HG02884 (cell line): ENCODE results near the gene CEP250.
A peak's percentile ranks its signal among the peaks of the same experiment; 100 is the strongest.

Source experiments
- ATAC-seq: cut with Tn5 transposase; IDR thresholded peaks from one replicate; pipeline ENCODE4 v1.9.1; 2021; ENCODE audit warnings: mild to moderate bottlenecking, moderate library complexity; ENCODE audit not compliant: unreplicated experiment

Gene CEP250

DNA sequence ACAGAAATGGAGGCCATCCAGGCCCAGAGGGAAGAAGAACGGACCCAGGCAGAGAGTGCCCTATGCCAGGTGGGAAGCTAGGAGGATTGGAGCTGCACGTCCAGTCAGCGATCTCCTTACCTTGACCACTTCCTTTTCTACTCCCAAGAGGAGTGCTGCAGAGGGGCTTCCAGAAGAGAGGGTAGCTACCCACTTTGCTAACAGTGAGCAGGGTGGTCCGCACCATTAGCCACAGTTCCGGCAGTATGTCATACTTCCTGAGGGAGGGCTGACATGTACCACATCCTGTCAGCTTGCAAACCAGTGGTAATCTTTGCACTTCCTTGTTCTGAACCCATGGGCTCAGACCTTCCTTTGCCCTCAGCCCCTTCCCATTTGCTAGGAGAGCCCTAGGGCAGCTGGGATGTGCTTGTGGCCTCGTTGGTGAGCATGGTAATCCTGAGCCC is 35.4 kb downstream of the CEP250 start:
- peak; percentile 89 for ATAC-seq

DNA sequence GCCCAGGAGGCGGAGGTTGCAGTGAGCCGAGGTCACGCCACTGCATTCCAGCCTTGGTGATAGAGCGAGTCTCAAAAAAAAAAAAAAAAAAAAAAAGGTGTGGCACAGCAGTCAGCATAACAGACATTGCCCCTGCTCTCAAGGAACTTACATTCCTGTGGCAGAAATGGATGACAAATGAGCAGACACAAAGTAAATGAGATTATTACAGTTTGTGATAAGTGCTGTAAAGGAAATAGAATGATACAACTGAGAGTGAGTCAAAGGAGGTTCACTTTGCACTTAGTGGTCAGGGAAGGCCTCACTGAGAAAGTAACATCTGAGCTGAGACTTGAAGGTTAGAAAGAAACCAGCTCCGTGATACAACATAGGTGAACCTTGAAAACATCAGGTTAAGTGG is 36.4 kb downstream of the CEP250 start:
- ATAC-seq, result no peak

DNA sequence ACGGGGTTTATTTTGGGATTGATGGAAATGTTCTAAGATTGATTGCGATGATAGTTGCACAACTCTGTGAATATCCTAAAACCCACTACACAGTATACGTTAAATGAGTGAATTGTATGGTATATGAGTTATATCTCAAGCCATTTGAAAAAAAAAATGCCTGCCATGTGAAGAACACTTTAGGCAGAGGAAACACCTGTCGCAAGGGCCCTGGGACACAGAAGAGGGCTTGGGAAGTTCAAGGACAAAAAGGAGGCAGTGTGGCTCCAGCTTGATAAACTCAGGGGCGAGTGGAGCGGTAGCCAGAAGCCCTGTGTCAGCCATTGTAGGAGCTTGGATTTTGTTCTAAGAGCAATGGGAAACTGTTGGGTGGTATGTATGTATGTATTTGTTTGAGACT is 37.0 kb downstream of the CEP250 start:
- ATAC-seq, result no peak

- ATAC-seq, result no peak
Measured at GRCh38 chr20:35496481-35496880, 41.1 kb downstream of the CEP250 start.

DNA sequence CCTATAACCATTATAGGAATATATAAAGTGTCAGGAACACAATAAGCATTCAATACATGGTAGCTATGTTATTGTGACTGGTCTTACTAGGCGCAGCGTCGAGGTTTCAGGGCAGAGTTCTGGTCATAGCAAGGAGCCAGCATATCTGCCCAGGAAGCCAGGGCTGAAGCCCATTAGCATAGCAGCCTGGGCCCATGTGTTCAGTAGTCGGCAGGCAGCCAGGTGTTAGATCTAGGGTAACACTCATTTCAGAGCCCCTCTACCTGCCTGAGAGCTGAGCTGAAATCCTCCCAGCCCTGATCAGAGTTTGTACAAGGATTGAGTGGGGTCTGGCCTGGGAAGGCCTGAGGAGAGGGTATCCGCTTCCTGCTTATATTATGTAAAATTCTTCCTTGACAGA is 41.9 kb downstream of the CEP250 start:
- no peak for ATAC-seq

DNA sequence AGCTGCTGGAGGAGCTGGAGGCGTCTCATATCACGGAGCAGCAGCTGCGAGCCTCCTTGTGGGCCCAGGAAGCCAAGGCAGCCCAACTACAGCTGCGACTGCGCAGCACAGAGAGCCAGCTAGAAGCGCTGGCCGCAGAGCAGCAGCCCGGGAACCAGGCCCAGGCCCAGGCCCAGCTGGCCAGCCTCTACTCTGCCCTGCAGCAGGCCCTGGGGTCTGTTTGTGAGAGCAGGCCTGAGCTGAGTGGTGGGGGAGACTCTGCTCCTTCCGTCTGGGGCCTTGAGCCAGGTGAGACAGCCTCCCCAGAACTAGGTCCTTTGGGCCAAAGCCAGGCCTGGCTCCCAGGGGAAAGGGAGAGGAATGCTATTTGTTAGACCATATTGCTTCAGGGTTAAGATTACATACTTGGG is 42.4 kb downstream of the CEP250 start:
- no peak for ATAC-seq

- no peak for ATAC-seq
Measured at GRCh38 chr20:35499271-35499670, 43.9 kb downstream of the CEP250 start.

DNA sequence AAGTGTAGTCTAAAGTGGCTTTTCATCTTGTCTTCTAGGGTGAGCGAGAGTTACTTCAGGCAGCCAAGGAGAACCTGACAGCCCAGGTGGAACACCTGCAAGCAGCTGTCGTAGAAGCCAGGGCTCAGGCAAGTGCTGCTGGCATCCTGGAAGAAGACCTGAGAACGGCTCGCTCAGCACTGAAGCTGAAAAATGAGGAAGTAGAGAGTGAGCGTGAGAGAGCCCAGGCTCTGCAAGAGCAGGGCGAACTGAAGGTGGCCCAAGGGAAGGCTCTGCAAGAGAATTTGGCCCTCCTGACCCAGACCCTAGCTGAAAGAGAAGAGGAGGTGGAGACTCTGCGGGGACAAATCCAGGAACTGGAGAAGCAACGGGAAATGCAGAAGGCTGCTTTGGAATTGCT is 47.0 kb downstream of the CEP250 start:
- no peak for ATAC-seq

DNA sequence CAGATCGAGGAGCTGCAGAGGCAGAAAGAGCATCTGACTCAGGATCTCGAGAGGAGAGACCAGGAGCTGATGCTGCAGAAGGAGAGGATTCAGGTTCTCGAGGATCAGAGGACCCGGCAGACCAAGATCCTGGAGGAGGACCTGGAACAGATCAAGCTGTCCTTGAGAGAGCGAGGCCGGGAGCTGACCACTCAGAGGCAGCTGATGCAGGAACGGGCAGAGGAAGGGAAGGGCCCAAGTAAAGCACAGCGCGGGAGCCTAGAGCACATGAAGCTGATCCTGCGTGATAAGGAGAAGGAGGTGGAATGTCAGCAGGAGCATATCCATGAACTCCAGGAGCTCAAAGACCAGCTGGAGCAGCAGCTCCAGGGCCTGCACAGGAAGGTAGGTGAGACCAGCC is 47.9 kb downstream of the CEP250 start:
- ATAC-seq, result no peak

DNA sequence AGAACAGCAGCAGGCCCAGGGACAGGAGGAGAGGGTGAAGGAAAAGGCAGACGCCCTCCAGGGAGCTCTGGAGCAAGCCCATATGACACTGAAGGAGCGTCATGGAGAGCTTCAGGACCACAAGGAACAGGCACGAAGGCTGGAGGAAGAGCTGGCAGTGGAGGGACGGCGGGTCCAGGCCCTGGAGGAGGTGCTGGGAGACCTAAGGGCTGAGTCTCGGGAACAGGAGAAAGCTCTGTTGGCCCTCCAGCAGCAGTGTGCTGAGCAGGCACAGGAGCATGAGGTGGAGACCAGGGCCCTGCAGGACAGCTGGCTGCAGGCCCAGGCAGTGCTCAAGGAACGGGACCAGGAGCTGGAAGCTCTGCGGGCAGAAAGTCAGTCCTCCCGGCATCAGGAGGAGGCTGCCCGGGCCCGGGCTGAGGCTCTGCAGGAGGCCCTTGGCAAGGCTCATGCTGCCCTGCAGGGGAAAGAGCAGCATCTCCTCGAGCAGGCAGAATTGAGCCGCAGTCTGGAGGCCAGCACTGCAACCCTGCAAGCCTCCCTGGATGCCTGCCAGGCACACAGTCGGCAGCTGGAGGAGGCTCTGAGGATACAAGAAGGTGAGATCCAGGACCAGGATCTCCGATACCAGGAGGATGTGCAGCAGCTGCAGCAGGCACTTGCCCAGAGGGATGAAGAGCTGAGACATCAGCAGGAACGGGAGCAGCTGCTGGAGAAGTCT is 48.6 kb downstream of the CEP250 start:
- ATAC-seq, result no peak

GRCh38 chr20:35504751-35505150 is 49.4 kb downstream of the CEP250 start:
- no peak for ATAC-seq

- ATAC-seq, result no peak
Measured at GRCh38 chr20:35506179-35506578, 50.8 kb downstream of the CEP250 start.

DNA sequence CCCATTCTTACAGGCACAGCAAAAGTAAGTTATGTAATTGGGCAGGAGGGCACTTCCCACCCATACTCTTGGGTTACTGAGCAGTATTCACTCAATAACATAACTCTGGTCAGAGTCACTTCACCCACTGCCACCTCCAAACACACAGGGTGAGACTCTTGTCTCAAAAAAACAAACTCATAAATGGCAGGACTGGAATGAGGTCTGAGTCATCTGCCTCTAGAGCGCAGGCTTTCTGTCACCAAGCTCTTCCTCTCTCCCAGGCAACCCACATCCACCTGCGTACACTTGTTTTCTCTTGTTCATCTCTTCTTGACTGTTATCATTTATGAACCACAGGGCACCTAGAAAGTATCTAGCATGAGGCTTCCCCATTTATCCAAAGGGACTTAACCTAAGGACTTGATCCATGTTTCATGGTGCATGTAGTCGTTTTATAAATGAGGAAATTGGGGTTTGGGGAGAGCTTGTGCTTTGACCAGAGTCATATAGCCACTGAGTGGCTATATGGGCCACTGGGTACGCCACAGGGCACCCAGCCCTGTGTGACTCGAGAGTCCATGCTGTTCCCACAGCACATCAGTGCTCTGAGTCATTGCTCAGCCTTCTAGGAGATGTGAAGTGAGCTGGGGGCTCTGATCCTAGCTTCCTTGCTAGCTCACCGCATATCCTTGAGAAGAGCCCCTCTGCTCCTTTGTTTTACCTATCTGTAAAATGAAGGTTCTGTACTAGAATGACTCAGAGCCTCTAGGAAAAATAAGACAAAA is 51.7 kb downstream of the CEP250 start:
- ATAC-seq, result no peak

- ATAC-seq, result no peak
Measured at GRCh38 chr20:35508493-35509218, 53.3 kb downstream of the CEP250 start.

GRCh38 chr20:35510951-35511735 is 55.7 kb downstream of the CEP250 start:
- ATAC-seq, result no peak

DNA sequence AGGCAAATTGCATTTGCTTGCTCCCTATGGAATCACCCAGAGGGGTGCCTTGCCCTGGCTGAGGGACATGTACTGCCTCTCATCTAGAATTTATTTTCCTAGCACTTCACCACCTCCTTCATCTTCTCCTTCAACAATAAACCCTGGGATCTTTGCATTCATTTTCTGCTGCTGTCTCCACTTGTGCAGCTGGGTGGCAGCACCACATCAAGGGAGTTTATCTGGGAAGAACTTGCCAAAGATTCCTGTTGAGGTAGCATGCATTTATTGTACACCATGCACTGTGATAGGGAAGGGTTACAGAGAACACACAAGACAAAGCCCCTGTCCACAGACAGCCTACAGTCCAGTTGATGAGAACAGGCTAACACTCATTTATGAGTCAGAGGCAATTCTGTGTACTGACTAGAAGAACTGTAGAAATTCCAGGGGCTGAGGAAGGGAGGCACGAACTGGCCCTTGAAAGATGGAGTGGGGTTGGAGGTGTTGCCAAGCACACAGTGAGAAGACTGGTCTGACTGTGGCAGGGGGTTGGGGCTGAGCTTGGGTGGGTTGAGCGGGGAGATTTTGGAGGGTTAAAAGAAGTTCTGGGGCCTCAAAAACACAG is 56.5 kb downstream of the CEP250 start:
- ATAC-seq, result no peak

DNA sequence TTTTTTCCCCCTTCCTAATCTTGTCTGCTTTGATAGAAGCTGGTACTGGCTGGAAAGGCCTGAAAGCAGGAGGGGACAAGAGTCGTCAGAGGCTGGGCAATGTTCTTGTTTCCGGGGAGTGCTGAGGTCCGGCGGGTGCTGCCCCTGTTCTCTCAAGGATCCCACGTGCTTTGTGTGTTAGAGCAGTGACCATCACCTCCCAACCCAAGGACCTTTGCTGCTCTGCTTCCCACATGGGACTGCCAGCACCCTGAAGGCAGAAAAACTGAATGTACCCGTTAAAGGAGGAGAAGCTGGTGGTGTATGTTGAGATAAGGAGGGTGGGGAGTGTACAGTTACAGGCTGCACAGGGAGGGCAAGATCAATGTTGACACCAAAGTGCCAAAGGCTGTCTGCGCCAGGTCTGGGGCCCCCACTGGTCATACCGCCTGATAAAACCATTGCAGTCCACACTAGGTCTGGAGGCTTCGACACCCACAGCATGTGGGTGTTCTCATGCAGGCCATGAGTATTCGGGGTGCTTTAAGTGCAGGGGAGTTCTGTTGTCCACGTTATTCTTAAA is 59.1 kb downstream of the CEP250 start:
- ATAC-seq, result no peak

DNA sequence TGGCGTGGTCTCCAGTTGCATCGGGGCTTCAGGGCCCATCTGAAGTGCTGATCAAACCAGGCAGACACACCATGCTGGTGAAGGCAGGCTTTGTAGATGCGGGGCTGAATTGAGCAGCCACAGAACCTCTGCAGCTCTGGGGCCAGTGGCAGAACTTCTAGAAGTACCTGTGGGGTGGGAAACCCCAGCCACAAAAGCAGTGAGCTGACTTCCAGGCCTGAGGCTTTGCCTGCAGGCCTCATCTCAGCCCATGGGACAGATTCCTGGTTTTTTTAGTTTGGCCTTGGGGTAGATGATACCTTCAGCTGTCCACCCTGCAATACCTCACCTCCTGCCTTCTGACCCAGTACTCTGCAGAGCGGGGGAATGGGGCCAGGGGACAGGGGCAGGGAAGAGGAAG is 59.9 kb downstream of the CEP250 start:
- no peak for ATAC-seq

DNA sequence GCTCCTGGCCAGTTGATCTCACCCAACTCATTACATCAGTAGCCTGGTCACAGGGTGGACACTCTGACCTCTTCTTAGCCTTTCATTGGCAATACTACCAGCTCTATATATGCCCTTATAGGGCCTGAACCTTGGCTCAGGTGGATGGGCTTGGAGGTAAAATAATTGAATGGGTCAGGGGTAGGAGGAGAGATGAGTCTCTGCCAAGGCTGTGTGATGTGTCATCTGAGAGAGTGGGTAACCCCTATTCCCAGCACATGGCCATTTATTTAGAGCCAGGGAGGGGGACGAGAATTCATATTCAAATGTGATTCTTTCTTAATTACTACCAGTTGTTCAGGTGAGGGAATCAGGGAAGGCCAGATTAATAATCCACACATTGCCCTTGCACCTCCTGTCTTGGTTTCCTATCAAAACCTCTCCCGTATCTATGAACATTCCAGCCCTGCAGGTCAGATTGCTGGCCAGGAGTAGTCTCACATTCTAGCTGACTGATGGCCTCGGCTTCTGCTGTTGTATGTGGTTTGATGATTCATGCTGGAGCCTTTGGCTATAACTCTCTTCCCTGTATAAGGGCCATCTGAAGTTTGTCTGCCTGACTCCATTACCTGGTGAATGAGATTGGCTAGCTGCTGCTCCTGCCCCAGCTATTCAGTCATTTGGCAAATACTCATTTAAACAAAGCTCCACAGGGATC is 60.7 kb downstream of the CEP250 start:
- ATAC-seq, result no peak

DNA sequence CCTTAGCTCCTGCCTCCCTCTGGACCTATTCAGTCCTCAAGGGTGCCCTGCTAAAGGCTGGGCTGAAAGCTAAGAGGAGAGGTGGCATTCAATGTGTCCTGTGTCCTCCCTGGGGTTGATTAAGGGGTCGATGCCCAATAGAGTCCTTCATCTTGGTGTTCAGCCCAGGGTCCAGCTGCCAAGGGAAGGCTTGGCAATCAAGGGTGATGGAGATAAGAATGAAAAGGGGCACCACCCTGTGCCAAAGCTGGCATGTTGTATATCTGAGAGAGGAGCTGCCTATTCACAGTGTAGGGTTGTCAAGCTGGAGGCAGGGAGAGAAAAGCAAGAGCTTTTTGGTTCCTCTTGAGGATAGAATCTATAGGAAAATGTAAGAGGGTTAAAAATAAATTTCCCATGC is 61.7 kb downstream of the CEP250 start:
- no peak for ATAC-seq
